ENCODE results near the gene ENOSF1.

Gene ENOSF1

GRCh38 chr18:673769-674168, 38.7 kb downstream of the ENOSF1 start:
- no peak for DNase-seq (ENCODE audit: low spot score)

DNA sequence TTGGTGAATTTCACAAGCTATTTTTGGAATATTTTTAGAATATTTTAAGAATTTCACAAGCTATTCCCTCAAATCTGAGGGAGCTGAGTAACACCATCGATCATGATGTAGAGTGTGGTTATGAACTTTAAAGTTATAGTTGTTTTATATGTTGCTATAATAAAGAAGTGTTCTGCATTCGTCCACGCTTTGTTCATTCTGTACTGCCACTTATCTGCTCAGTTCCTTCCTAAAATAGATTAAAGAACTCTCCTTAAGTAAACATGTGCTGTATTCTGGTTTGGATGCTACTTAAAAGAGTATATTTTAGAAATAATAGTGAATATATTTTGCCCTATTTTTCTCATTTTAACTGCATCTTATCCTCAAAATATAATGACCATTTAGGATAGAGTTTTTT, 39.1 kb downstream of the ENOSF1 start:
- no peak for DNase-seq (ENCODE audit: low spot score)

- no peak for DNase-seq (ENCODE audit: low spot score)
Measured at GRCh38 chr18:671405-671804, 41.0 kb downstream of the ENOSF1 start.

DNA sequence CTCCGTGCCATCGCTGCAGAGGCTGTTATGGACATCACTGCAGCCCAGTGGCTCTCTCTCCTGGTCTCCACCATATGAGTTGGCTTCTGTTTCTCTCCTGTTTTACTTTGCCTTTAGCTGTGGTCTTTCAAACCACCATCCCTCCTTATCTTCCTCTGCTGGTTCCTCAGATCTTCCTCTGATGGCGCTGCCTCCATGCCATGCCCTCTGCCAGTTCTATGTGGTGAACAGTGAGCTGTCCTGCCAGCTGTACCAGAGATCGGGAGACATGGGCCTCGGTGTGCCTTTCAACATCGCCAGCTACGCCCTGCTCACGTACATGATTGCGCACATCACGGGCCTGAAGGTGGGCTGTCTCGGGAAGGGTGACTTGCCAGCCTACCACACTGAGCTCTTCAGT, 41.9 kb downstream of the ENOSF1 start:
- DNase-seq (ENCODE audit: low spot score) = no peak

- DNase-seq (ENCODE audit: low spot score) = no peak
Measured at GRCh38 chr18:669077-669476, 43.4 kb downstream of the ENOSF1 start.

DNA sequence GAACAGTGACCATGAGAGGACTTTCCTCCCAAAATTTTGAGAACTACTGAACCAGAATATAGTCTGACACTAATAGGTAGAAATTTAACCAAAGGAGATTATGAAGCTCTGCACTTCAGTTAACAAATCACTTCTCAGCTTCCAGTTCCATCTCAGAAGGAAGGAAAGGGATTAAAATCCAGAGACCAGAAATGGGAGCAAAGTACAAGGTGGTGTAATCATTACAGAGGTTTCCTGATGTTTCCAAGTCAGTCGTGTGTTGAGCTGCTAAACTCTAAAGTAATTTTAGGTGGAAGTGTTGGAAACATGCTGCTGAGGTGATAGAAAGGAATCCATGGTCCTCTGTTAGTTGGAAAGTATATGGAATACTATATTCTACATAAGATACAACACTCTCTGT, 44.2 kb downstream of the ENOSF1 start:
- no peak for DNase-seq (ENCODE audit: low spot score)

DNA sequence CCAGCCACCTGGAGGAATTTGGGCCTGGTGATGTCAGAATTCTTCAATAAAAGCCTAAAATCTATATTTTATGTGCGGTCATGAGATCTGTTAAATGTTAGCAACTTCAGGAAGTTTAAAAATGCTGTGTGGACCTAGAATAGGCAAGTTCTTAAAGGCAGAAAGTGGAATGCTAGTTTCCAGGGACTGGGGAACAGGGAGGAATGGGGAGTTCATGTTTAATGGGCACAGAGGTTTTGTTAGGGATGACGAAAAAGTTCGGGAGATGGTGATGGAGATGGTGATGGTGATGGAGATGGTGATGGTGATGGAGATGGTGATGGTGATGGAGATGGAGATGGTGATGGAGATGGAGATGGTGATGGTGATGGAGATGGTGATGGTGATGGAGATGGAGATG, 45.8 kb downstream of the ENOSF1 start:
- DNase-seq (ENCODE audit: low spot score) = no peak

GRCh38 chr18:666177-666576, 46.3 kb downstream of the ENOSF1 start:
- no peak for DNase-seq (ENCODE audit: low spot score)

DNA sequence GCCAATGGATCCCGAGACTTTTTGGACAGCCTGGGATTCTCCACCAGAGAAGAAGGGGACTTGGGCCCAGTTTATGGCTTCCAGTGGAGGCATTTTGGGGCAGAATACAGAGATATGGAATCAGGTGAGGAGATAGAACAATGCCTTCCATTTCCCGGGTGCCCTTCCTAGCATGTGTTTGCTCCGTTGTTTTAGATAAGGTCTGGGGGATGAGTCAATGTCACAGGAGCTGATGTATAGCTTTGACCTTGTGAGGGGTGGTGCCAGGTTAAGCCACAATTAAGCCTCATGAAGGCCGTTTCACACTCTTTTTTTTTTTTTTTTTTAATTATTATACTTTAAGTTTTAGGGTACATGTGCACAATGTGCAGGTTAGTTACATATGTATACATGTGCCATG, 50.2 kb downstream of the ENOSF1 start:
- no peak for DNase-seq (ENCODE audit: low spot score)

GRCh38 chr18:659597-659996, 52.8 kb downstream of the ENOSF1 start:
- DNase-seq (ENCODE audit: low spot score) = no peak

DNA sequence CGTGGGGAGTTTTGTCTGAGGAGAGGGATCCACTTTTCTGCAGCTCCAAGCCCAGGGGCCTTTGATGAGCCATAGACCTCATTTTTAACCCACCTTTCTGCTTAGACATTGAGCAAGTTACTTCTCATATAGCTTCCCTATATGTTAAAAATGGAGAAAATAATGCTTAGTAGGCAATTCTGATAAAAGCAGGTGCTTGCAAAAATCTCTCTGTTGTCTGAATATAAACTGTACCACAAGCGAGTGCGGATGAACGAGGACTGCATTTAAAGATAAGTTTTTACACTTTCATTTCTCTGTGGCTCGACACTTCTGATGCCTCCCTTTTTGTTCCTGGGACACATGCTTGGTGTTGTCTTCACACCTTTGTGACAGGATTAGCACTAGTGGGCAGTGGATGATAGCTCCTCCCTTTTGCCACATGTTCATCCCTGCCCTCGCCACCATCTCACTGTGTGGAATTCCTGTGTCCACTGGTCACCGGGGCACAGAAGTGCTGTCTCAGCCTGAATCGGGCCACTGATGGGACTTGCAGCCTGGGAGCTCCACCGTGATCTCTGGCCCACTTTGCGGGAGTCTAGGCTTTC, 53.4 kb downstream of the ENOSF1 start:
- DNase-seq (ENCODE audit: low spot score) = no peak

DNA sequence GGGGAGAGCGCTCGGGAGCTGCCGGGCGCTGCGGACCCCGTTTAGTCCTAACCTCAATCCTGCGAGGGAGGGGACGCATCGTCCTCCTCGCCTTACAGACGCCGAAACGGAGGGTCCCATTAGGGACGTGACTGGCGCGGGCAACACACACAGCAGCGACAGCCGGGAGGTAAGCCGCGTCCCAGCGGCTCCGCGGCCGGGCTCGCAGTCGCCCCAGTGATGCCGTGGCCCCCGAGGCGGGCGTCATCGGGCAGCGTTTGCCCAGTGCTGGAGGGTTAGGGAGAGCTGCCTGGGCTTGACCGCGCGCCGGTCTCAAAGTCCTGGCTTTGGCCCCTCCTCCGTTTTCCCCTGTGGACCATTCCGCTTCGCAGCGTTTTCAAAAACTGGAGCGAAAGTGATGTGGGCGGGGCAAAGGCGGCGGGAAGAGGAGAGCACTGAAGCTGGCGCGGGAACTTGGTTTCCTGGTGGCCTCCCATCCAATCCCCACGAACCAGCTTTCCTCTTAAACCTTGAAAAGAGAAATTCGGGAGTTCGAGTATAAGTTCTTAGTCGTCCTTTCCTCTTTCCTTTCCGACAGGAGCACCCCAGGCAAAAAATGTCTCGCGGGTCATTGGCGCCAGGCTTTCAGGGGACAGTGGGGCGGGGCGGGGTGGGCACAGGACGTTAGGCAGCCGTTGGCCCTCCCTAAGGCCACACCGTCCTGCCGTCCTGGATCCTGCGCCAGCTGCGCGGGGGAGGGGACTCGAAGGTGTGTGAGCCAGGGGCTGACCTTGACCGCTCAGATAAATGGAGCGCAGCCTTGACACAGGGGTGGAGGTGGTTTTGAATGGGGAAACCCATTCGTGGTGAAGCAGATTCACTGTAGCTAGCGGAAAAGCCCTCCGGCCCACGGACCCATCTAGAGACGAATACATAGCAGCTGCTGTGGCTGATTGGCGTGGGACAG, 54.2 kb downstream of the ENOSF1 start:
- DNase-seq (ENCODE audit: low spot score) = peak; percentile 92

- peak; percentile 84 for DNase-seq (ENCODE audit: low spot score)
Measured at GRCh38 chr18:657311-658000, 55.0 kb downstream of the ENOSF1 start, which contains the start of gene TYMS. TSS of gene TYMS (plus strand) at chr18:657653. CDS start at chr18:657743, 90 bp downstream.

- no peak for DNase-seq (ENCODE audit: low spot score)
Measured at GRCh38 chr18:655445-655844, 57.0 kb downstream of the ENOSF1 start.

DNA sequence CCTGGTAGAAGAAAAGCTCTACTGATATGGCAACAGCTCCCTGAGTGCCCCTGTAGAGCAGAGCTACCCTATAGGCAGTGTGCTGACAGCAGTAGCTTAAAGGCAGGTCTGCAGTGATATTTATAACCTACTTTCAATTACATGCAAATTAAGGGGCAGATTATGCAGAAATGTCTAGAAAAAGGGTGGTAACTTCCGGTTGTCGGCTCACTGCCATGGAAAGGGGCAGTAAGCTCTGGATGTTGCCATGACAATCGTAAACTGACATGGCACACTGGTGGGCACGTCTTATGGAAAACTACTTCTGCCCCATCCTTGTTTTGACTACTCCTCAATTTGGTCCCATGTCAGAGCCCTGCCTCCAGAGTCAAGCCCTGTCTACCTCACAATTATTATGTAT, 57.8 kb downstream of the ENOSF1 start:
- DNase-seq (ENCODE audit: low spot score) = no peak

DNA sequence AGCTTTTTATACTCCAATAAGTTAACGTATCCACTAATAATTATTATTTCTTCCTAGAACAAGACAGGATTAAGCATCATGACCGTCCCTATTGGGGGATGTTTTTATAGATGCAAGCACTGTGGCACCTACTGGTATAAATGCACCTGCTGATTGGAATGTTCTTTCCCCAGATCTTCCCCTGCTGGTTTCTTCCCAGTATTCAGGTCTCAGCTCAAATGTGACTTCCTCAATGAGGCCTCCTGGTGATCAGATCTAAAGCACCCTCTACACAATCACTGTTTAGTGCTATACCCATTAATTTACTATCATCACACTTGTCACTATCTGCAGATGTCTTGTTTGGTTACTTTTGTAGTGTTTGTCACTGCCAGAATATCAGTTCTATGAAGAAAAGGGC, 58.9 kb downstream of the ENOSF1 start:
- no peak for DNase-seq (ENCODE audit: low spot score)

GRCh38 chr18:652131-652530, 60.3 kb downstream of the ENOSF1 start:
- no peak for DNase-seq (ENCODE audit: low spot score)

DNA sequence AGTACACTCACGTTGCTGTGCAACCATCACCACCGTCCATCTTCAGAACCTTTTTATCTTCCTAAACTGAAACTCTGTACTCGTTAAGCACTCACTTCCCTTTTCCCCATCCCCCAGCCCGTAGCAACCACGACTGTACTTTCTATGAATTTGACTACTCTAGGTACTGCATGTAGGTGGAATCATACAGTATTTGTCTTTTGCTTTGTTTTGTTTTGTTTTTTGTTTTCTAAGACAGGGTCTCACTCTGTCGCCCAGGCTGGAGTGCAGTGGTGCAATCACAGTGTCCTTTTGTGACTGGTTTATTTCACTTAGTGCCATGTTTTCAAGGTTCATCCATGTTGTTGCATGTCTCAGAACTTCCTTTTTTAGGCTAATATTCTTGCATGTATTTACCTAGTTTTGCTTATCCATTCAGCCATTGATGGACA, 62.0 kb downstream of the ENOSF1 start:
- no peak for DNase-seq (ENCODE audit: low spot score)

DNA sequence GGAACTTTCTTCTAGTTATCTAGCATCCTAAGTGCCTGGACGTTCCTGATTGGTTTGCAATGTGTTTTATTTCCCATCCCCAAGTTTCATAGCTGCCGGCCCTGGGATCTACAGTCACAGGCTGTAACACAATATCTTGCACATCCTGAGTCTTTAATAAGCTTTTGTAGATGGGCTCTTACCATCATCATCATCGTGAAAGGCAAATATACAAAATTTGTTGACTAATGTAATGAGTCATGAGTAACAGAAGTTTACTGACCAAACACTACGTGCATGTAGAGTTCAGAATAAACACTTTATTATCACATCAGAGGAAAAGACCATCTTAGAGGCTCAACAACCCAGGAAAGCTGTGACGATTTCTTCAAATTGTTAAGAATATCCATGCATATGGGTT, 63.1 kb downstream of the ENOSF1 start:
- DNase-seq (ENCODE audit: low spot score) = no peak

GRCh38 chr18:647304-647703, 65.1 kb downstream of the ENOSF1 start:
- DNase-seq (ENCODE audit: low spot score) = no peak

GRCh38 chr18:644395-645004, 67.9 kb downstream of the ENOSF1 start:
- no peak for DNase-seq (ENCODE audit: low spot score)

- no peak for DNase-seq (ENCODE audit: low spot score)
Measured at GRCh38 chr18:641224-641623, 71.2 kb downstream of the ENOSF1 start.
